ENCODE data around the gene CRAT. TPM values are rescaled to one million over a fixed set of nuclear protein-coding genes. Genes with fewer than 3 reads are reported as not detected.

The CRAT gene
- total RNA-seq, 2 donors from 2014 or later, result 17.2 to 17.5 TPM

DNA sequence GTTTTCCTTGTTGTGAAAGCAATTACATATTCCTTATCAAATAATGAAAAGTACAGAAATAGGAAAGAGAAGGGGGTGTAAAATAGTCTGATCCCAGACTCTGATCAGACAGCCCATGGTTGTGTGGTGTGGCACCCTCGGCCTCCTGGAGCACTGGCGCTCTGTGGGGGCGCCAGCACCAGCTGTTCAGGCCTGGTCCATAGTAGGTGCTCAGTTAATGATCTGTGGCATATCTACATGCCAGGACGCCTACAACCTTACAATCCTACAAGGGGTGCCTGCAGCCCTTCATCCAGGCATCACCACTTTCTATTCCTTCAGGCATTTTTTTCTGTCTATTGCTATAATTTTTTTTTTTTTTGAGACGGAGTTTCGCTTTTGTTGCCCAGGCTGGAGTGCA is 57.6 kb downstream of the CRAT start:
- Histone ChIP-seq H3K4me1 (ENCODE audit: control insufficient read depth, insufficient read depth, low read length) (no peaks in the 10 kb centered on the region), H3K9ac (ENCODE audit: extremely low read depth, low read length, poor library complexity, severe bottlenecking) (no peak overlapping the region), H3K9me3 (ENCODE audit: control insufficient read depth, low read length) (no peaks in the 10 kb centered on the region), H3K4me3 (ENCODE audit: low read length) (no peak overlapping the region), H3K36me3 (ENCODE audit: control insufficient read depth, insufficient read depth, low read length) (peaks cover 10% of the 10 kb centered on the region), H3K27me3 (ENCODE audit: control insufficient read depth, insufficient read depth, low read length, poor library complexity, severe bottlenecking) (no peaks in the 10 kb centered on the region), H3K27ac (ENCODE audit: low read depth, low read length) (no peak overlapping the region)
- no peak for DNase-seq
- TF ChIP-seq, protein P1, sequence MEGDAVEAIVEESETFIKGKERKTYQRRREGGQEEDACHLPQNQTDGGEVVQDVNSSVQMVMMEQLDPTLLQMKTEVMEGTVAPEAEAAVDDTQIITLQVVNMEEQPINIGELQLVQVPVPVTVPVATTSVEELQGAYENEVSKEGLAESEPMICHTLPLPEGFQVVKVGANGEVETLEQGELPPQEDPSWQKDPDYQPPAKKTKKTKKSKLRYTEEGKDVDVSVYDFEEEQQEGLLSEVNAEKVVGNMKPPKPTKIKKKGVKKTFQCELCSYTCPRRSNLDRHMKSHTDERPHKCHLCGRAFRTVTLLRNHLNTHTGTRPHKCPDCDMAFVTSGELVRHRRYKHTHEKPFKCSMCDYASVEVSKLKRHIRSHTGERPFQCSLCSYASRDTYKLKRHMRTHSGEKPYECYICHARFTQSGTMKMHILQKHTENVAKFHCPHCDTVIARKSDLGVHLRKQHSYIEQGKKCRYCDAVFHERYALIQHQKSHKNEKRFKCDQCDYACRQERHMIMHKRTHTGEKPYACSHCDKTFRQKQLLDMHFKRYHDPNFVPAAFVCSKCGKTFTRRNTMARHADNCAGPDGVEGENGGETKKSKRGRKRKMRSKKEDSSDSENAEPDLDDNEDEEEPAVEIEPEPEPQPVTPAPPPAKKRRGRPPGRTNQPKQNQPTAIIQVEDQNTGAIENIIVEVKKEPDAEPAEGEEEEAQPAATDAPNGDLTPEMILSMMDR (conservative IDR thresholded peaks at IDR 0.05), result no peak
- WGBS, 2 experiments (ENCODE audit: insufficient coverage in 1 of 2, insufficient read length in 1 of 2), result 95% methylated on average over 5 to 6 of the region's 6 CpGs
- Mint-ChIP-seq H3K4me1 (no peaks in the 10 kb centered on the region), H3K4me3 (no peak overlapping the region), H3K27ac (no peak overlapping the region), H3K27me3 (ENCODE audit: insufficient read depth) (no peaks in the 10 kb centered on the region), H3K36me3 (ENCODE audit: low read depth) (peaks cover 24% of the 10 kb centered on the region), H3K9me3 (no peaks in the 10 kb centered on the region)

DNA sequence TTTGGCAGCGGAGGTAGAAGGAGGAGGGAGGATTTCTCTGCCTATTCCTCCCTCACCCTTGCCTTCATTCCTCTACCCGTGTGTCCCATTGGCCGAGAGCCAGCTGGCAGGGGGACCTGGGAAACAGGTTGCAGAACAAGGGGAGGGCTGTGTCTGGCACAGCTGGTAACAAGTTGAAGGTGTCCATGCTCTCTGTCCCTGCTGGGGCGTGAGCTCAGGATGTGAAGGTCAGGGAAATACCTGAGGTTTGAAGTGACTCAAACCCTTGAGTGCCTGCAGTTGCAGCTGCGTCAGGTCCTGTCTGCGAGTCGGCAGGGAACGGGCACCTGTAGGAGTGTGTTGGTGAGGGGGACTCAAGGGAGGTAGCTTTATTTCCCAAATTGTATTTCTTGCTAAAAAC is 58.0 kb downstream of the CRAT start:
- H3K36me3 Mint-ChIP-seq (ENCODE audit: low read depth), result peaks cover 24% of the 10 kb centered on the region
- DNase-seq, result no peak
- WGBS, 2 experiments (ENCODE audit: insufficient coverage in 1 of 2, insufficient read length in 1 of 2), result 96 to 100% methylated on average over 5 to 8 of the region's 8 CpGs

More for the DNA sequence above, 58.0 kb downstream of the CRAT start:
- TF ChIP-seq, protein P1 (conservative IDR thresholded peaks at IDR 0.05), result no peak
- H3K27ac Mint-ChIP-seq, result no peak overlapping the region
- no peaks in the 10 kb centered on the region for H3K4me1 Mint-ChIP-seq
- H3K27me3 Mint-ChIP-seq (ENCODE audit: insufficient read depth), result no peaks in the 10 kb centered on the region
- H3K4me3 Mint-ChIP-seq, result no peak overlapping the region
- no peaks in the 10 kb centered on the region for H3K9me3 Mint-ChIP-seq
- Histone ChIP-seq H3K4me3 (ENCODE audit: low read length) (no peak overlapping the region), H3K36me3 (ENCODE audit: control insufficient read depth, insufficient read depth, low read length) (peaks cover 13% of the 10 kb centered on the region), H3K4me1 (ENCODE audit: control insufficient read depth, insufficient read depth, low read length) (no peaks in the 10 kb centered on the region), H3K9me3 (ENCODE audit: control insufficient read depth, low read length) (no peaks in the 10 kb centered on the region), H3K9ac (ENCODE audit: extremely low read depth, low read length, poor library complexity, severe bottlenecking) (no peak overlapping the region), H3K27ac (ENCODE audit: low read depth, low read length) (no peak overlapping the region), H3K27me3 (ENCODE audit: control insufficient read depth, insufficient read depth, low read length, poor library complexity, severe bottlenecking) (no peaks in the 10 kb centered on the region)

Other genes with a start within 250 kb of the CRAT start
- 10 to 100 TPM; 13.6 to 25.3 TPM for gene KYAT1, start 228.8 kb downstream of the CRAT start, total RNA-seq
- 10 to 100 TPM; 54.6 to 58.7 TPM for gene LRRC8A, start 228.7 kb downstream of the CRAT start, total RNA-seq
- 10 to 100 TPM; 15.2 to 18.0 TPM for gene PHYHD1, start 189.8 kb downstream of the CRAT start, total RNA-seq
- 10 to 100 TPM; 18.0 to 19.8 TPM for gene DOLK, start 163.2 kb downstream of the CRAT start, total RNA-seq
- 10 to 100 TPM; 89.8 to 94.8 TPM for gene NUP188, start 163.1 kb downstream of the CRAT start, total RNA-seq
- gene SH3GLB2, start 82.5 kb downstream of the CRAT start, total RNA-seq, result 10 to 100 TPM; 86.9 to 98.1 TPM
- gene MIGA2, start 74.2 kb downstream of the CRAT start, total RNA-seq, result 10 to 100 TPM; 41.4 to 41.5 TPM
- 10 to 100 TPM; 30.1 to 30.4 TPM for gene DOLPP1, start 29.7 kb downstream of the CRAT start, total RNA-seq
- 100 to 1,000 TPM; 134 to 139 TPM for gene PTPA, start 622 bp upstream of the CRAT start, total RNA-seq
- 1 to 10 TPM; 6.8 to 8.1 TPM for gene IER5L, start 67.5 kb upstream of the CRAT start, total RNA-seq